Loucy (cell line): ENCODE data around the gene RPAP2.
A peak's percentile ranks its signal among the peaks of the same experiment; 100 is the strongest.

Source experiments
- H2AFZ ChIP-seq: fragments of 200-600 bp; sonication (generic); 2 replicates; pipeline ENCODE4 v1.6.0; 2016; ENCODE audit warnings: antibody characterized with exemption, mild to moderate bottlenecking, low read length, moderate library complexity
- H3F3A ChIP-seq: fragments of 200-600 bp; 2 replicates; pipeline ENCODE4 v1.6.0; 2016; ENCODE audit warnings: antibody characterized with exemption, low read depth, mild to moderate bottlenecking
- H3K27me3 ChIP-seq: fragments of 200-600 bp; sonication (generic); 2 replicates; pipeline ENCODE4 v1.6.1; 2014; ENCODE audit warnings: low read length, mild to moderate bottlenecking; ENCODE audit not compliant: insufficient read depth, poor library complexity, severe bottlenecking
- H3K36me3 ChIP-seq: fragments of 200-600 bp; sonication (generic); 2 replicates; pipeline ENCODE4 v1.6.1; 2016; ENCODE audit warnings: low read length; ENCODE audit not compliant: insufficient read depth
- H3K4me1 ChIP-seq: fragments of 200-600 bp; sonication (generic); 2 replicates; pipeline ENCODE4 v1.5.1; 2014; ENCODE audit warnings: low read length, mild to moderate bottlenecking; ENCODE audit not compliant: insufficient read depth, poor library complexity, severe bottlenecking
- H3K4me2 ChIP-seq: fragments of 200-600 bp; sonication (generic); 2 replicates; pipeline ENCODE4 v1.6.0; 2014; ENCODE audit warnings: antibody characterized with exemption, low read length, low read depth, mild to moderate bottlenecking; ENCODE audit not compliant: poor library complexity, severe bottlenecking
- H3K4me3 ChIP-seq: fragments of 200-600 bp; sonication (generic); 2 replicates; pipeline ENCODE4 v1.5.1; 2014; ENCODE audit warnings: low read length, mild to moderate bottlenecking, mixed read lengths; ENCODE audit not compliant: poor library complexity, severe bottlenecking
- H3K79me2 ChIP-seq: fragments of 200-600 bp; sonication (generic); 2 replicates; pipeline ENCODE4 v1.6.1; 2014; ENCODE audit warnings: low read length; ENCODE audit not compliant: insufficient read depth
- H3K9ac ChIP-seq: fragments of 200-600 bp; sonication (generic); 2 replicates; pipeline ENCODE4 v1.6.0; 2014; ENCODE audit warnings: mild to moderate bottlenecking, low read depth, low read length, moderate library complexity; ENCODE audit not compliant: poor library complexity, severe bottlenecking
- H3K9me2 ChIP-seq: fragments of 200-600 bp; sonication (generic); replicated peaks from 2 replicates; pipeline ENCODE4 v1.6.1; 2016; ENCODE audit warnings: low read depth, low read length, mixed read lengths
- H3K9me3 ChIP-seq: fragments of 200-600 bp; sonication (generic); 2 replicates; pipeline ENCODE4 v1.6.1; 2014; ENCODE audit warnings: mild to moderate bottlenecking, antibody characterized with exemption, low read length, low read depth; ENCODE audit not compliant: insufficient read depth
- H4K20me1 ChIP-seq: fragments of 200-600 bp; sonication (generic); 2 replicates; pipeline ENCODE4 v1.6.0; 2014; ENCODE audit warnings: antibody characterized with exemption, low read length, mild to moderate bottlenecking; ENCODE audit not compliant: insufficient read depth, poor library complexity, severe bottlenecking
- EZH2phosphoT487 ChIP-seq: fragments of 200-600 bp; IDR thresholded peaks from 2 replicates; pipeline ENCODE4 v1.6.1; 2018; ENCODE audit warnings: antibody characterized with exemption, mild to moderate bottlenecking, moderate library complexity, borderline replicate concordance
- TF ChIP-seq, protein P1 (sequence below): fragments of 200-600 bp; sonication (generic); conservative IDR thresholded peaks from 2 replicates; pipeline ENCODE4 v1.5.1; 2014; ENCODE audit warnings: mild to moderate bottlenecking, antibody characterized with exemption, low read length

RPAP2 gene

GRCh38 chr1:92446546-92446945 lies 147.7 kb downstream of the RPAP2 start:
- Histone ChIP-seq H3K79me2 (no peaks in the 10 kb centered on the region), H2AFZ (peak overlapping the region; percentile 51; the same call in 1 of the 2 replicates), H3F3A (no peaks in the 10 kb centered on the region), H3K36me3 (no peaks in the 10 kb centered on the region), H3K27me3 (no peaks in the 10 kb centered on the region), H3K9me3 (no peaks in the 10 kb centered on the region), H3K4me3 (no peak overlapping the region), H3K9me2 (no peaks in the 10 kb centered on the region), H4K20me1 (no peaks in the 10 kb centered on the region), H3K4me2 (no peak overlapping the region), H3K9ac (no peak overlapping the region), H3K4me1 (peaks cover 16% of the 10 kb centered on the region)
- TF ChIP-seq EZH2phosphoT487: no peak

GRCh38 chr1:92447033-92447681 lies 148.3 kb downstream of the RPAP2 start:
- no peak overlapping the region for H3K4me3 ChIP-seq
- no peaks in the 10 kb centered on the region for H3K27me3 ChIP-seq
- peak overlapping the region; percentile 51; the same call in 1 of the 2 replicates for H2AFZ ChIP-seq
- no peak overlapping the region for H3K4me2 ChIP-seq
- H3K4me1 ChIP-seq: peaks cover 16% of the 10 kb centered on the region
- no peaks in the 10 kb centered on the region for H4K20me1 ChIP-seq
- TF ChIP-seq, protein P1, sequence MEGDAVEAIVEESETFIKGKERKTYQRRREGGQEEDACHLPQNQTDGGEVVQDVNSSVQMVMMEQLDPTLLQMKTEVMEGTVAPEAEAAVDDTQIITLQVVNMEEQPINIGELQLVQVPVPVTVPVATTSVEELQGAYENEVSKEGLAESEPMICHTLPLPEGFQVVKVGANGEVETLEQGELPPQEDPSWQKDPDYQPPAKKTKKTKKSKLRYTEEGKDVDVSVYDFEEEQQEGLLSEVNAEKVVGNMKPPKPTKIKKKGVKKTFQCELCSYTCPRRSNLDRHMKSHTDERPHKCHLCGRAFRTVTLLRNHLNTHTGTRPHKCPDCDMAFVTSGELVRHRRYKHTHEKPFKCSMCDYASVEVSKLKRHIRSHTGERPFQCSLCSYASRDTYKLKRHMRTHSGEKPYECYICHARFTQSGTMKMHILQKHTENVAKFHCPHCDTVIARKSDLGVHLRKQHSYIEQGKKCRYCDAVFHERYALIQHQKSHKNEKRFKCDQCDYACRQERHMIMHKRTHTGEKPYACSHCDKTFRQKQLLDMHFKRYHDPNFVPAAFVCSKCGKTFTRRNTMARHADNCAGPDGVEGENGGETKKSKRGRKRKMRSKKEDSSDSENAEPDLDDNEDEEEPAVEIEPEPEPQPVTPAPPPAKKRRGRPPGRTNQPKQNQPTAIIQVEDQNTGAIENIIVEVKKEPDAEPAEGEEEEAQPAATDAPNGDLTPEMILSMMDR: no peak
- no peak for TF ChIP-seq EZH2phosphoT487
- H3K9me3 ChIP-seq: no peaks in the 10 kb centered on the region
- H3K9me2 ChIP-seq: no peaks in the 10 kb centered on the region
- no peaks in the 10 kb centered on the region for H3K79me2 ChIP-seq
- no peaks in the 10 kb centered on the region for H3F3A ChIP-seq
- no peaks in the 10 kb centered on the region for H3K36me3 ChIP-seq
- no peak overlapping the region for H3K9ac ChIP-seq

- Histone ChIP-seq H3K27me3 (no peaks in the 10 kb centered on the region), H3K9me2 (no peaks in the 10 kb centered on the region), H3F3A (no peaks in the 10 kb centered on the region), H3K4me1 (peaks cover 16% of the 10 kb centered on the region), H3K9me3 (no peaks in the 10 kb centered on the region), H2AFZ (no peak overlapping the region), H3K4me2 (no peak overlapping the region), H3K79me2 (no peaks in the 10 kb centered on the region), H3K4me3 (no peak overlapping the region), H3K9ac (no peak overlapping the region), H3K36me3 (no peaks in the 10 kb centered on the region), H4K20me1 (no peaks in the 10 kb centered on the region)
- TF ChIP-seq EZH2phosphoT487: no peak
- TF ChIP-seq, protein P1: no peak
Observed at GRCh38 chr1:92447976-92448375, 149.1 kb downstream of the RPAP2 start.
